Stimulated activated CD8-positive, alpha-beta memory T cell treated with anti-CD3 and anti-CD28 coated beads, Interleukin-15, amount 100 ng/mL, for 4 hours (primary cell): ENCODE data around the gene EGR1.
"Not testable (repeated sequence)": the region's sequence is repeated elsewhere in the genome, so short reads cannot be mapped to it uniquely, and the experiment has no call there.

ENCODE experiments used
- DNase-seq, 2 donors: peaks; one replicate each; pipeline ENCODE4 v3.0.0-alpha.2; 2020; ENCODE audit warnings: low read depth in 2 of 2

EGR1 gene

GRCh38 chr5:138507485-138507884, 42.2 kb downstream of the EGR1 start:
- DNase-seq: not testable (repeated sequence)

DNA sequence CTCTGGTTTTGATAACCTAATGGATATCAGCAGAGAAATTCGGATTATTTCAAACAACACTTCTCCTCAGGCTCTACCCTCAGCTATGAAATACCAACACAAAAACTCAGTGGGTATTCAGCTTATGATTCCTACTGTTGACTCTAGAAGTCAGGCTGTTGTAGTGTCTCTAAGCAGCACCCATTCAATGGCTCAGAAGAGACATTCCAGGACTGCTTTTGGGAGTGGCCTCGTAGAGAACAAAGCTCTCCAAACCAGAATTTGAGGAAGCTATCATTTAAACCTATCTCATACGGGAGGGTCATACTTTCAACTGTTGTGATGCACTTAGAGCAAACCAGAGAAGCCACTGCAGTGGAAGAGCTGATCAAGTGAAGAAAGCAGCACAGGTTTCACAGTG, 43.7 kb downstream of the EGR1 start:
- no peak for DNase-seq

GRCh38 chr5:138514021-138514420, 48.7 kb downstream of the EGR1 start:
- no peak for DNase-seq

DNA sequence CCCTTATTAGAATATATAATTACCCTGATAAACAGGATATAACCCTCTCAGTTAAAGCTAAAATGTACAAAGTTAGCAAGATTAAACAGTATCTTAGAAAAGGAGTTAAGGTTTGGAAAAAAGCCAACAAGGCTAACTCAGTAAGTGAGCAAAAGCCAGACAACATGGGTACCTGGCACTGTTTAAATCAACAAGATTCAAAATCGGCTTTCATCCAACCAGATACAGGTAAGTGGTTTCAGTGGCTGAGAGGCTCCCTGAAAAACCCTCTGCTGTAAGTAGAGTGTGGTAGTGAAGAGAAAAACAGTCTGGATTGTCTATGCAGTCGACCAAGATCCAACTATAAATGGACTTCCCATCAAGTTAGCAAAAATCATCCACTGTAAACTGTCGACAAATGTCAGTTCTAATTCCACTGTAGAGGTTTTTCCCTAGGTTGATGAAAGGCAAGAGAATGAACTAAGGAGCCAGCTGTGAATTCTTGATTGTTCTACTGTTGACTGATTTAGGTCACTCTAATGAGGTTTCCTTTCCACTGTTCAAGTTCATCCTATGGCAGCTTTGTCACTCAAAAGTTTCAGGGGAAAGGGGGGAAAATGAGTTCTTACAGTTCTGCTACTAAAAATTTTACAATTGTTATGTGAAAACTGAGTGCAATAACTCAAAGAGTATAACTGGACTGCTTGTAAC, 50.4 kb downstream of the EGR1 start:
- no peak for DNase-seq

DNA sequence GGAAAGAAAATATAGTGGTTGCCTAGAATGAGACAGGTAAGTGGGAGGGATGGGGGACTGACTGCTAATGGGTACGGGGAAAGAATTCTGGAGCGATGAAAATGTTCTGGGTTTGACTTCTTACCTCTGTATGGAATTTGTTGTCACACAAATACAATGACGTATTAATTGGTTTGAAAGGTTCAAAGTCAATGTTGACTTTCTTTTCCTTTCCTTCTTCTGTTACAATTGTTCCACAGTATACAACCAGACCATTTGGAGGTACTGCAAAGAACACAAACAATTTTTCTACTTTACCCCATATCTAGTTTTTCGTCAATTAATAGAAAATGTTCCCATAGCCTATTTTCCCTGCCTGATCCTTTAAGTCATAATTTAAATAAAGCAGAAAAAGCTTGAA, 52.2 kb downstream of the EGR1 start:
- DNase-seq: no peak
